HepG2 (cell line): ENCODE measurements around the gene PSMC4. TPM values are rescaled to one million over a fixed set of nuclear protein-coding genes. Genes with fewer than 3 reads are reported as not detected.

Experiments used
- BATF2 ChIP-seq: sonication (generic); formaldehyde crosslinking; IDR thresholded peaks from 2 replicates; pipeline ENCODE4 v1.8.0; 2022; ENCODE audit warnings: mild to moderate bottlenecking, missing genetic modification reagents, moderate library complexity
- CBX2 ChIP-seq, 2 experiments: fragments of 200-600 bp in 1 of 2; sonication (generic); formaldehyde crosslinking in 1 of 2; IDR thresholded peaks; 2 replicates each; pipeline versions ENCODE4 v1.7.0 to v1.8.1; 2018 to 2022; ENCODE audit warnings: low read depth in 2 of 2, low read length in 1 of 2, mild to moderate bottlenecking in 1 of 2, missing genetic modification reagents in 1 of 2
- E2F1 ChIP-seq: sonication (generic); formaldehyde crosslinking; IDR thresholded peaks from 2 replicates; pipeline ENCODE4 v1.5.0; 2020; ENCODE audit warnings: missing genetic modification reagents
- FOXM1 ChIP-seq: sonication (generic); formaldehyde crosslinking; IDR thresholded peaks from 2 replicates; pipeline ENCODE4 v1.5.0; 2020; ENCODE audit warnings: missing genetic modification reagents
- HBP1 ChIP-seq: IDR thresholded peaks from 2 replicates; pipeline ENCODE4 v1.6.1; 2016; ENCODE audit warnings: low read depth, control low read depth
- MAF1 ChIP-seq: sonication (generic); formaldehyde crosslinking; IDR thresholded peaks from 2 replicates; pipeline ENCODE4 v1.5.0; 2020; ENCODE audit warnings: missing genetic modification reagents, borderline replicate concordance
- NAIF1 ChIP-seq: sonication (generic); formaldehyde crosslinking; IDR thresholded peaks from 2 replicates; pipeline ENCODE4 v1.5.0; 2020; ENCODE audit warnings: mild to moderate bottlenecking, missing genetic modification reagents, borderline replicate concordance
- POLR2A ChIP-seq, 2 experiments: IDR thresholded peaks; 2 replicates each; pipeline ENCODE4 v1.6.1; 2011; ENCODE audit warnings: low read depth in 2 of 2, low read length in 2 of 2, mild to moderate bottlenecking in 1 of 2, moderate library complexity in 1 of 2; ENCODE audit not compliant: insufficient read depth in 1 of 2
- SNAI1 ChIP-seq: sonication (generic); formaldehyde crosslinking; IDR thresholded peaks from 2 replicates; pipeline ENCODE4 v1.5.0; 2020; ENCODE audit warnings: mild to moderate bottlenecking, missing genetic modification reagents, borderline replicate concordance
- TCF12 ChIP-seq, 2 experiments: fragments of 450-650 bp in 1 of 2; sonication (generic) in 1 of 2; formaldehyde crosslinking in 1 of 2; IDR thresholded peaks; 2 replicates each; pipeline versions ENCODE4 v1.6.1 to v1.8.0; 2017 to 2022; ENCODE audit warnings: antibody characterized with exemption in 1 of 2, mild to moderate bottlenecking in 1 of 2, missing genetic modification reagents in 1 of 2, moderate library complexity in 1 of 2
- THYN1 ChIP-seq: sonication (generic); formaldehyde crosslinking; IDR thresholded peaks from 2 replicates; pipeline ENCODE4 v1.8.1; 2023; ENCODE audit warnings: low read depth, mild to moderate bottlenecking, moderate library complexity, missing genetic modification reagents, borderline replicate concordance
- YY1 ChIP-seq: IDR thresholded peaks from 2 replicates; pipeline ENCODE4 v1.6.1; 2011; ENCODE audit warnings: low read length, low read depth, moderate library complexity, mild to moderate bottlenecking; ENCODE audit not compliant: insufficient read depth, insufficient replicate concordance
- ZFYVE20 ChIP-seq: sonication (generic); formaldehyde crosslinking; IDR thresholded peaks from 2 replicates; pipeline ENCODE4 v1.8.0; 2023; ENCODE audit warnings: low read depth, mild to moderate bottlenecking, moderate library complexity, missing genetic modification reagents, borderline replicate concordance
- ZNF142 ChIP-seq: sonication (generic); formaldehyde crosslinking; IDR thresholded peaks from 2 replicates; pipeline ENCODE4 v1.4.0; 2020; ENCODE audit warnings: missing genetic modification reagents
- ZNF17 ChIP-seq: sonication (generic); formaldehyde crosslinking; IDR thresholded peaks from 2 replicates; pipeline ENCODE4 v1.5.0; 2020; ENCODE audit warnings: mild to moderate bottlenecking, missing genetic modification reagents
- ZNF382 ChIP-seq: sonication (generic); formaldehyde crosslinking; IDR thresholded peaks from 2 replicates; pipeline ENCODE4 v1.5.0; 2020; ENCODE audit warnings: missing genetic modification reagents, mild to moderate bottlenecking, borderline replicate concordance
- ZNF547 ChIP-seq: sonication (generic); formaldehyde crosslinking; IDR thresholded peaks from 2 replicates; pipeline ENCODE4 v1.5.1; 2020; ENCODE audit warnings: mild to moderate bottlenecking, missing genetic modification reagents
- polyA plus RNA-seq, 8 experiments: library from polyadenylated mRNA; depleted of rRNA in 3 of 8; stranded (reverse) in 7 of 8; unstranded in 1 of 8; fragments of >200 nt; fragmentation: Illumina TruSeq in 4 of 8; extraction: Trizol in 4 of 8; gene quantifications; 2 replicates each; pipeline versions ENCODE4 v1.2.1 to v1.2.3, GENCODE V29; 2011 to 2016; ENCODE audit warnings: low read depth in 4 of 8, missing spikeins in 1 of 8, mixed read lengths in 1 of 8; ENCODE audit not compliant: insufficient read depth in 1 of 8
- total RNA-seq, 5 experiments: library from RNA; depleted of rRNA; stranded (reverse); fragments of >200 nt; fragmentation: Illumina TruSeq; extraction: Trizol; gene quantifications; 2 replicates each; pipeline ENCODE4 v1.2.3, GENCODE V29; 2016; ENCODE audit warnings: low read depth in 1 of 5

Gene PSMC4
- total and polyA plus RNA-seq, 2 of the 13 experiments (the other 11 are each of a cell fraction or from before 2014, with no cell fraction given) = 49.9 to 160 TPM

GRCh38 chr19:39970675-39971379 is at the start of gene PSMC4 (continued):
- TF ChIP-seq MAF1 (CRISPR knock-in tag) (no peak), E2F1 (CRISPR knock-in tag) (peak; percentile 67; the same call in 1 of the 2 replicates), ZNF382 (CRISPR knock-in tag) (no peak), CBX2 (IDR thresholded peaks at IDR 0.05; ENCODE audit: low read depth, low read length) (no peak), CBX2 (CRISPR knock-in tag; IDR thresholded peaks at IDR 0.05; ENCODE audit: low read depth) (no peak), BATF2 (no peak), TCF12 (IDR thresholded peaks at IDR 0.05) (no peak), TCF12 (CRISPR knock-in tag; IDR thresholded peaks at IDR 0.05) (no peak), POLR2A (IDR thresholded peaks at IDR 0.05; ENCODE audit: insufficient read depth in 1 of 2, low read depth in 2 of 2, low read length in 2 of 2) (peak; percentile 71 to 79), YY1 (peak; percentile 86), SNAI1 (CRISPR knock-in tag) (no peak), HBP1 (CRISPR knock-in tag) (no peak), ZNF142 (peak; percentile 84), ZNF547 (CRISPR knock-in tag) (peak; percentile 30; the same call in 1 of the 2 replicates), FOXM1 (CRISPR knock-in tag) (no peak), NAIF1 (CRISPR knock-in tag) (peak; percentile 81; the same call in 1 of the 2 replicates), THYN1 (CRISPR knock-in tag) (no peak), ZNF17 (no peak), ZFYVE20 (CRISPR knock-in tag) (no peak)
